ENCODE data around the gene ECHDC3. TPM values are rescaled to one million over a fixed set of nuclear protein-coding genes. Genes with fewer than 3 reads are reported as not detected.

Gene ECHDC3, protein sequence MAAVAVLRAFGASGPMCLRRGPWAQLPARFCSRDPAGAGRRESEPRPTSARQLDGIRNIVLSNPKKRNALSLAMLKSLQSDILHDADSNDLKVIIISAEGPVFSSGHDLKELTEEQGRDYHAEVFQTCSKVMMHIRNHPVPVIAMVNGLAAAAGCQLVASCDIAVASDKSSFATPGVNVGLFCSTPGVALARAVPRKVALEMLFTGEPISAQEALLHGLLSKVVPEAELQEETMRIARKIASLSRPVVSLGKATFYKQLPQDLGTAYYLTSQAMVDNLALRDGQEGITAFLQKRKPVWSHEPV
- total RNA-seq (2014; rRNA removed; shearing (Covaris generic)): not detected in 2 replicates

GRCh38 chr10:11742009-11742778, at the start of gene ECHDC3:
ECHDC3 (plus strand) TSS chr10:11742382; CDS start chr10:11742577, 195 bp downstream.

Other genes starting within 250 kb of the ECHDC3 start
- 13.2 and 13.8 TPM in 2 replicates for gene USP6NL, start 130.7 kb upstream of the ECHDC3 start, total RNA-seq (2014; rRNA removed; shearing (Covaris generic))
- gene PROSER2, start 81.0 kb downstream of the ECHDC3 start, total RNA-seq (2014; rRNA removed; shearing (Covaris generic)): 29.3 and 31.3 TPM in 2 replicates

Measured in A375 (cell line).